ENCODE results near the gene VPS41. TPM values are rescaled to one million over a fixed set of nuclear protein-coding genes. Genes with fewer than 3 reads are reported as not detected.

VPS41 gene
- polyA plus RNA-seq, 1 of the 3 experiments (the other 2 are of a cell fraction), result 20.4 TPM

GRCh38 chr7:38798552-38799267, 110.3 kb downstream of the VPS41 start:
- no peaks in the 10 kb centered on the region for H3K27me3 ChIP-seq (ENCODE audit: insufficient read depth)
- ChIA-PET POLR2A (no interaction called here), CTCF (interaction anchor here (1.6 kb wide), 1 partner anchor 685 kb away, joined by 3 read pairs; no protein-coding TSS in a partner anchor)
- 90% methylated on average over 7 of the region's 7 CpGs for WGBS (ENCODE audit: low lambda C conversion rate)
- no peaks in the 10 kb centered on the region for H3F3A ChIP-seq (replicated peaks; ENCODE audit: insufficient read depth)
- DNase-seq, result no peak
- no peak overlapping the region for H3K27ac ChIP-seq (ENCODE audit: low read depth in 2 of 2, low read length in 1 of 2)
- no peaks in the 10 kb centered on the region for H3K79me2 ChIP-seq (ENCODE audit: insufficient read depth)
- TF ChIP-seq EZH2phosphoT487 (IDR thresholded peaks at IDR 0.05; ENCODE audit: borderline replicate concordance, low read depth) (no peak), MEF2A (IDR thresholded peaks at IDR 0.05; ENCODE audit: borderline replicate concordance, low read depth) (no peak), USF1 (IDR thresholded peaks at IDR 0.05; ENCODE audit: borderline replicate concordance, low read depth) (no peak), RCOR1 (IDR thresholded peaks at IDR 0.05; ENCODE audit: low read length) (no peak), GABPA (IDR thresholded peaks at IDR 0.05; ENCODE audit: low read depth) (no peak), POLR2AphosphoS5 (IDR thresholded peaks at IDR 0.05; ENCODE audit: low read depth, low read length) (no peak), NRF1 (IDR thresholded peaks at IDR 0.05; ENCODE audit: low read depth, low read length) (no peak), CHD2 (IDR thresholded peaks at IDR 0.05; ENCODE audit: low read length, partially characterized antibody) (no peak)
- no peaks in the 10 kb centered on the region for H3K9me3 ChIP-seq
- H2AFZ ChIP-seq (ENCODE audit: low read depth), result no peak overlapping the region
- no peak overlapping the region for H3K4me2 ChIP-seq
- H3K4me1 ChIP-seq (ENCODE audit: control insufficient read depth in 1 of 2, insufficient read depth in 2 of 2, low read depth in 1 of 2, low read length in 1 of 2), result no peaks in the 10 kb centered on the region; a peak in 1 of 4 replicates
- no peaks in the 10 kb centered on the region for H4K20me1 ChIP-seq (ENCODE audit: insufficient read depth)
- peaks cover 12 to 23% of the 10 kb centered on the region in 2 experiments for H3K36me3 ChIP-seq (replicated peaks in 1 of 2; ENCODE audit: control insufficient read depth in 1 of 2, insufficient read depth in 2 of 2, low read length in 1 of 2)
- no peak overlapping the region for H3K9ac ChIP-seq
- H3K9me2 ChIP-seq, result no peaks in the 10 kb centered on the region
- no peak overlapping the region for H3K4me3 ChIP-seq (ENCODE audit: low read depth in 2 of 2, low read length in 1 of 2)

DNA sequence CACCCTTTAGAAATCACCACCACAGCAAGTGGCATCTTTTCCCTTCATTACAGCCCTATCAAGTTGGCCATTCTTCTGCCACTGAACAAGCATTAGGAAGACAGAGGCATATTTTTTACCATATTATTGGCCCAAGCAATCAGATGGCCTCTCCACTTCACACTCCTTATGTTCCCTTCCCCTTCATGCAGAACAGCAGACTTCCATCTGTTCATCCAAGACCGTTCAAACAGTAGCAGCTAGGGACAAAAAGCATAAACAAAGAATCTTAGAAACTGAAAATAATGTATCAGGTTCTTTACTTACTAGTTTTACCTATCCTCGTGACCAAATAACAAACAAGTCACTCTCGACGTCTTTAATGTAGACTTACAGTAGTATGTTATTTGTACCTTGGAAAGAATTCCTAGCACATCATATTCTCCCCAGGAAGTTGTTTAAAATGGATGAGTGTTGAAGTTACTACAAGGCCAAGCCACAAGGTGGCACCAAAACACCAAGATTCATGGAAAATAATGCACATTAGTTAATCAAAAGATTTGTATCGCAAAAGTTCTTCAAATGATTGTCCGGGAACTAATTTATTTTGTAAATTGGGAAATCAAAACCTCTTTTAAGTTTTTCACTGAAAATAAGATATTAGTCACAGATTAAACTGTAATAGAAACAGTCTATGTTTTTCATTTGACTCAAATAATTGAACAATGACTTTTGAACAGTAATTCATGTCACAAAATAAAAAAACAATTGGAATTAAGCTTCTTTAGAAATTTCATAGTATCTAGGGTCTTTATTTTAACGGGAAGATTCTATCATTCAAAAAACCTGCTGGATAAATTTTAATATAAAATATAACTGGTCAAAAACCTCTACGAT, 112.1 kb downstream of the VPS41 start:
- Histone ChIP-seq H3K9ac (no peak overlapping the region), H3F3A (replicated peaks; ENCODE audit: insufficient read depth) (no peaks in the 10 kb centered on the region), H3K27ac (ENCODE audit: low read depth in 2 of 2, low read length in 1 of 2) (no peak overlapping the region), H3K4me1 (ENCODE audit: control insufficient read depth in 1 of 2, insufficient read depth in 2 of 2, low read depth in 1 of 2, low read length in 1 of 2) (no peaks in the 10 kb centered on the region; a peak in 1 of 4 replicates), H3K79me2 (ENCODE audit: insufficient read depth) (no peaks in the 10 kb centered on the region), H3K27me3 (ENCODE audit: insufficient read depth) (no peaks in the 10 kb centered on the region), H3K4me2 (no peak overlapping the region), H3K9me2 (no peaks in the 10 kb centered on the region), H3K36me3 (replicated peaks in 1 of 2; ENCODE audit: control insufficient read depth in 1 of 2, insufficient read depth in 2 of 2, low read length in 1 of 2) (peaks cover 12 to 34% of the 10 kb centered on the region in 2 experiments), H2AFZ (ENCODE audit: low read depth) (no peak overlapping the region), H4K20me1 (ENCODE audit: insufficient read depth) (no peaks in the 10 kb centered on the region), H3K4me3 (ENCODE audit: low read depth in 2 of 2, low read length in 1 of 2) (no peak overlapping the region), H3K9me3 (no peaks in the 10 kb centered on the region)
- DNase-seq, result peak; percentile 41
- CTCF ChIA-PET, result interaction anchor here (0.8 to 2.3 kb wide), 26 partner anchors 9 to 737 kb away, joined by 3 to 17 read pairs (median 3); partner anchors contain the start of gene VPS41
- TF ChIP-seq GABPA (IDR thresholded peaks at IDR 0.05; ENCODE audit: low read depth) (no peak), POLR2AphosphoS5 (IDR thresholded peaks at IDR 0.05; ENCODE audit: low read depth, low read length) (no peak), SMC3 (IDR thresholded peaks at IDR 0.05; ENCODE audit: low read depth, low read length) (peak; percentile 79), CTCF (IDR thresholded peaks at IDR 0.05) (peak; percentile 99), NRF1 (IDR thresholded peaks at IDR 0.05; ENCODE audit: low read depth, low read length) (0 out of 2 replicates have a peak, but pooled peaks have one; percentile 3), RAD21 (IDR thresholded peaks at IDR 0.05; ENCODE audit: low read length) (peak; percentile 95), RFX5 (IDR thresholded peaks at IDR 0.05; ENCODE audit: low read length) (0 out of 2 replicates have a peak, but pooled peaks have one; percentile 29)
- 26% methylated on average over 8 of the region's 8 CpGs for WGBS (ENCODE audit: low lambda C conversion rate)
- POLR2A ChIA-PET, result no interaction called here
